ENCODE data around the gene C22orf15. TPM values are rescaled to one million over a fixed set of nuclear protein-coding genes. Genes with fewer than 3 reads are reported as not detected.
A peak's percentile ranks its signal among the peaks of the same experiment; 100 is the strongest.

Gene C22orf15
- 1 to 10 TPM in 1 of 2 experiments, under 1 TPM in 1; 0.30 to 1.3 TPM for total RNA-seq

GRCh38 chr22:23762842-23763578 lies at the start of gene C22orf15:
TSS of gene C22orf15 (plus strand) at chr22:23762990. CDS start at chr22:23763307, 317 bp downstream.
- DNase-seq (peak; percentile 35), ATAC-seq (no peak)
- intact Hi-C loops (cut with DNase I, micrococcal nuclease): no loop called here
- Mint-ChIP-seq H3K36me3 (ENCODE audit: low read depth) (peaks cover 15% of the 10 kb centered on the region), H3K27me3 (no peaks in the 10 kb centered on the region), H3K4me3 (peak within 1 kb of the TSS; percentile 43), H3K27ac (peak within 1 kb of the TSS; percentile 55), H3K4me1 (peaks cover 34% of the 10 kb centered on the region), H3K9me3 (ENCODE audit: low read depth) (no peaks in the 10 kb centered on the region)
- ChIA-PET POLR2A (interaction anchor here (0.5 kb wide), 1 partner anchor 1443 kb away, joined by 4 read pairs; no protein-coding TSS in a partner anchor), CTCF (interaction anchor here (0.6 to 0.9 kb wide), 4 partner anchors 87 to 669 kb away, joined by 3 read pairs; no protein-coding TSS in a partner anchor)

- ATAC-seq (no peak), DNase-seq (peak; percentile 44)
- Mint-ChIP-seq H3K36me3 (ENCODE audit: low read depth) (peaks cover 42% of the 10 kb centered on the region), H3K27me3 (no peaks in the 10 kb centered on the region), H3K4me1 (peaks cover 39% of the 10 kb centered on the region), H3K9me3 (ENCODE audit: low read depth) (no peaks in the 10 kb centered on the region), H3K4me3 (no peak overlapping the region), H3K27ac (peak overlapping the region; percentile 30)
- CTCF ChIA-PET: interaction anchor here (0.9 kb wide), 1 partner anchor 20 kb away, joined by 4 read pairs; no protein-coding TSS in a partner anchor
- intact Hi-C loops (cut with DNase I, micrococcal nuclease): loop anchor here in 1 of 2 experiments (10.0 kb wide), 1 partner anchor 301 kb away; the partner anchor contains the start of gene CABIN1
- POLR2A ChIA-PET: interaction anchor here (0.6 to 1.0 kb wide), 3 partner anchors 18 to 170 kb away, joined by 3 read pairs; partner anchors contain the start of gene ZNF70
Observed at GRCh38 chr22:23713696-23714595, 48.8 kb upstream of the C22orf15 start.

- CTCF ChIA-PET: no interaction called here
- peak overlapping the region; percentile 51 for H3K4me3 Mint-ChIP-seq
- peak; percentile 44 for DNase-seq
- H3K4me1 Mint-ChIP-seq: peaks cover 30% of the 10 kb centered on the region
- H3K9me3 Mint-ChIP-seq (ENCODE audit: low read depth): no peaks in the 10 kb centered on the region
- intact Hi-C loops (cut with DNase I, micrococcal nuclease): loop anchor here in 1 of 2 experiments (5.0 to 10.0 kb wide), 2 partner anchors 300 to 392 kb away; partner anchors contain the start of gene CABIN1
- no peak overlapping the region for H3K27ac Mint-ChIP-seq
- H3K27me3 Mint-ChIP-seq: no peaks in the 10 kb centered on the region
- peaks cover 33% of the 10 kb centered on the region for H3K36me3 Mint-ChIP-seq (ENCODE audit: low read depth)
- POLR2A ChIA-PET: interaction anchor here (0.7 to 1.0 kb wide), 2 partner anchors 36 to 199 kb away, joined by 3 to 6 read pairs; partner anchors contain the start of gene ZNF70
- no peak for ATAC-seq
Observed at GRCh38 chr22:23714596-23715578, 47.9 kb upstream of the C22orf15 start.

GRCh38 chr22:23715806-23716375 lies 46.9 kb upstream of the C22orf15 start:
- CTCF ChIA-PET: interaction anchor here (1.0 to 1.6 kb wide), 2 partner anchors 13 to 51 kb away, joined by 3 to 4 read pairs; no protein-coding TSS in a partner anchor
- POLR2A ChIA-PET: interaction anchor here (0.7 to 1.5 kb wide), 2 partner anchors 179 to 198 kb away, joined by 3 to 6 read pairs; partner anchors contain the start of gene MIF
- ATAC-seq (no peak), DNase-seq (peak; percentile 21)
- Mint-ChIP-seq H3K4me3 (peak overlapping the region; percentile 51), H3K27ac (peak overlapping the region; percentile 37), H3K9me3 (ENCODE audit: low read depth) (no peaks in the 10 kb centered on the region), H3K36me3 (ENCODE audit: low read depth) (peaks cover 23% of the 10 kb centered on the region), H3K27me3 (no peaks in the 10 kb centered on the region), H3K4me1 (peaks cover 24% of the 10 kb centered on the region)
- intact Hi-C loops (cut with DNase I, micrococcal nuclease): loop anchor here in 1 of 2 experiments (5.0 to 10.0 kb wide), 2 partner anchors 299 to 391 kb away; partner anchors contain the start of gene CABIN1

- ATAC-seq: peak; percentile 90
- peaks cover 16% of the 10 kb centered on the region for H3K36me3 Mint-ChIP-seq (ENCODE audit: low read depth)
- ChIA-PET CTCF (interaction anchor here (0.7 to 1.6 kb wide), 3 partner anchors 10 to 50 kb away, joined by 3 to 4 read pairs (median 3); no protein-coding TSS in a partner anchor), POLR2A (interaction anchor here (1.5 kb wide), 1 partner anchor 177 kb away, joined by 3 read pairs; the partner anchor contains the start of gene MIF)
- H3K4me3 Mint-ChIP-seq: peak overlapping the region; percentile 73
- no peaks in the 10 kb centered on the region for H3K9me3 Mint-ChIP-seq (ENCODE audit: low read depth)
- intact Hi-C loops (cut with DNase I, micrococcal nuclease): loop anchor here (1.0 to 10.0 kb wide), 6 partner anchors 21 to 390 kb away; partner anchors contain the start of genes CABIN1 (in 1 of the 2) and ZNF70 (in 1 of the 2)
- no peaks in the 10 kb centered on the region for H3K27me3 Mint-ChIP-seq
- H3K4me1 Mint-ChIP-seq: peaks cover 24% of the 10 kb centered on the region
- DNase-seq: peak; percentile 89
- H3K27ac Mint-ChIP-seq: peak overlapping the region; percentile 73
Observed at GRCh38 chr22:23716811-23717801, 45.7 kb upstream of the C22orf15 start.

GRCh38 chr22:23718371-23719165 lies 44.2 kb upstream of the C22orf15 start:
- peaks cover 12% of the 10 kb centered on the region for H3K36me3 Mint-ChIP-seq (ENCODE audit: low read depth)
- no peak overlapping the region for H3K4me3 Mint-ChIP-seq
- ChIA-PET POLR2A (interaction anchor here (0.6 to 0.8 kb wide), 3 partner anchors 14 to 33 kb away, joined by 3 to 6 read pairs (median 3); no protein-coding TSS in a partner anchor), CTCF (interaction anchor here (0.7 to 0.9 kb wide), 3 partner anchors 13 to 369 kb away, joined by 3 to 4 read pairs (median 3); no protein-coding TSS in a partner anchor)
- DNase-seq (no peak), ATAC-seq (no peak)
- H3K27me3 Mint-ChIP-seq: no peaks in the 10 kb centered on the region
- H3K9me3 Mint-ChIP-seq (ENCODE audit: low read depth): no peaks in the 10 kb centered on the region
- no peak overlapping the region for H3K27ac Mint-ChIP-seq
- intact Hi-C loops (cut with DNase I, micrococcal nuclease): loop anchor here in 1 of 2 experiments (5.0 to 10.0 kb wide), 2 partner anchors 296 to 389 kb away; partner anchors contain the start of gene CABIN1
- peaks cover 24% of the 10 kb centered on the region for H3K4me1 Mint-ChIP-seq

- intact Hi-C loops (cut with DNase I, micrococcal nuclease): no loop called here
- Mint-ChIP-seq H3K36me3 (ENCODE audit: low read depth) (no peaks in the 10 kb centered on the region), H3K27ac (no peak overlapping the region), H3K9me3 (ENCODE audit: low read depth) (no peaks in the 10 kb centered on the region), H3K27me3 (no peaks in the 10 kb centered on the region), H3K4me1 (peaks cover 7% of the 10 kb centered on the region), H3K4me3 (no peak overlapping the region)
- ChIA-PET POLR2A (no interaction called here), CTCF (no interaction called here)
- no peak for DNase-seq
- ATAC-seq: no peak
Observed at GRCh38 chr22:23720855-23721254, 41.9 kb upstream of the C22orf15 start.

GRCh38 chr22:23722160-23722559 lies 40.6 kb upstream of the C22orf15 start:
- intact Hi-C loops (cut with DNase I, micrococcal nuclease): no loop called here
- DNase-seq (no peak), ATAC-seq (no peak)
- Mint-ChIP-seq H3K27me3 (no peaks in the 10 kb centered on the region), H3K4me1 (peaks cover 4% of the 10 kb centered on the region), H3K27ac (no peak overlapping the region), H3K36me3 (ENCODE audit: low read depth) (no peaks in the 10 kb centered on the region), H3K9me3 (ENCODE audit: low read depth) (no peaks in the 10 kb centered on the region), H3K4me3 (no peak overlapping the region)
- ChIA-PET CTCF (no interaction called here), POLR2A (no interaction called here)
